A549 (cell line): Measurements from ENCODE around the gene DGLUCY. TPM values are rescaled to one million over a fixed set of nuclear protein-coding genes. Genes with fewer than 3 reads are reported as not detected.

Experiments used
- ATAC-seq, 2 experiments: fragments of 200-7000 bp in 1 of 2; fragments of >200 bp in 1 of 2; cut with Nextera tagmentation in 1 of 2; cut with Tn5 transposase in 1 of 2; 3 replicates each; pipeline versions ENCODE4 v1.8.0 to v1.9.1; 2018 to 2020; ENCODE audit warnings: mild to moderate bottlenecking in 1 of 2, moderate library complexity in 1 of 2
- CTCF ChIA-PET: fragments of 300-600 bp; sonication (Branson Sonifier 250); formaldehyde crosslinking; extraction: SDS; loops from one replicate; lab custom pipeline; 2021; ENCODE audit warnings: antibody characterized with exemption, inconsistent platforms; lab: Yijun Ruan, JAX
- POLR2A ChIA-PET: fragments of 350-600 bp; formaldehyde crosslinking; extraction: SDS; loops from one replicate; lab custom pipeline; 2021; ENCODE audit warnings: antibody characterized with exemption, inconsistent platforms; lab: Yijun Ruan, JAX
- DNase-seq, 2 experiments: peaks; one replicate each; pipeline versions ENCODE4 v3.0.0 to v3.0.0-alpha.2; 2011 to 2016; ENCODE audit warnings: low read depth in 1 of 2, low spot score in 1 of 2
- FAIRE-seq: peaks from 2 replicates; lab custom pipeline; 2011; peaks lifted over from hg19 to GRCh38; lab: Jason Lieb, UNC
- H3K27ac ChIP-seq, 2 experiments: fragments of >200 bp; sonication (Bioruptor Twin); formaldehyde crosslinking; 3 replicates each; pipeline ENCODE4 v1.5.1; 2016 to 2017
- H3K4me1 ChIP-seq: fragments of >200 bp; sonication (Bioruptor Twin); formaldehyde crosslinking; 3 replicates; pipeline ENCODE4 v1.6.1; 2016
- H3K4me2 ChIP-seq: fragments of >200 bp; sonication (Bioruptor Twin); formaldehyde crosslinking; 3 replicates; pipeline ENCODE4 v1.6.1; 2016
- H3K4me3 ChIP-seq: fragments of >200 bp; sonication (Bioruptor Twin); formaldehyde crosslinking; 3 replicates; pipeline ENCODE4 v1.5.1; 2016
- H3K9me3 ChIP-seq: fragments of >200 bp; sonication (Bioruptor Twin); formaldehyde crosslinking; 3 replicates; pipeline ENCODE4 v1.6.1; 2016
- CTCF ChIP-seq: fragments of >200 bp; sonication (Bioruptor Twin); formaldehyde crosslinking; IDR thresholded peaks from 3 replicates; pipeline ENCODE4 v1.5.1; 2016
- ELK1 ChIP-seq: fragments of 150-350 bp; IDR thresholded peaks from 2 replicates; pipeline ENCODE4 v1.6.1; 2014; ENCODE audit warnings: low read depth, mild to moderate bottlenecking, low read length
- EP300 ChIP-seq, 2 experiments: fragments of >200 bp; sonication (Bioruptor Twin); formaldehyde crosslinking; IDR thresholded peaks; 2 replicates in 1 of 2; 3 replicates in 1 of 2; pipeline ENCODE4 v1.6.1; 2016 to 2017
- FOSB ChIP-seq: fragments of 250-450 bp; sonication (Bioruptor Pico); IDR thresholded peaks from 2 replicates; pipeline ENCODE4 v1.5.0; 2020; ENCODE audit warnings: mild to moderate bottlenecking, moderate library complexity
- FOXS1 ChIP-seq: fragments of 250-450 bp; sonication (Bioruptor Pico); IDR thresholded peaks from 2 replicates; pipeline ENCODE4 v1.5.0; 2020; ENCODE audit warnings: mild to moderate bottlenecking, moderate library complexity
- GATA3 ChIP-seq: IDR thresholded peaks from 2 replicates; pipeline ENCODE4 v1.6.1; 2012; ENCODE audit warnings: borderline replicate concordance
- HMGXB4 ChIP-seq: fragments of 250-450 bp; sonication (Bioruptor Pico); IDR thresholded peaks from 2 replicates; pipeline ENCODE4 v1.5.0; 2021; ENCODE audit warnings: mild to moderate bottlenecking, moderate library complexity, borderline replicate concordance
- HOXB5 ChIP-seq: fragments of 250-450 bp; sonication (Bioruptor Pico); IDR thresholded peaks from 2 replicates; pipeline ENCODE4 v1.5.0; 2020; ENCODE audit warnings: mild to moderate bottlenecking, moderate library complexity
- KDM1A ChIP-seq: fragments of 200-600 bp; sonication (generic); IDR thresholded peaks from 2 replicates; pipeline ENCODE4 v1.6.1; 2016; ENCODE audit warnings: low read depth, mild to moderate bottlenecking
- KDM5A ChIP-seq: fragments of 200-600 bp; sonication (generic); IDR thresholded peaks from 2 replicates; pipeline ENCODE4 v1.6.1; 2016; ENCODE audit warnings: antibody characterized with exemption, mild to moderate bottlenecking
- MAFK ChIP-seq: fragments of 450-650 bp; IDR thresholded peaks from 2 replicates; pipeline ENCODE4 v1.6.1; 2014; ENCODE audit not compliant: partially characterized antibody
- MYC ChIP-seq: IDR thresholded peaks from 2 replicates; pipeline ENCODE4 v1.6.1; 2012; ENCODE audit warnings: mild to moderate bottlenecking, inconsistent platforms, low read length, improper control_type of control experiment, borderline replicate concordance
- NFE2L2 ChIP-seq: fragments of 150-350 bp; conservative IDR thresholded peaks from 2 replicates; pipeline ENCODE4 v1.6.1; 2014; ENCODE audit warnings: low read length
- NPAS2 ChIP-seq: fragments of 250-450 bp; sonication (Bioruptor Pico); IDR thresholded peaks from 2 replicates; pipeline ENCODE4 v1.8.0; 2022; ENCODE audit warnings: mild to moderate bottlenecking, moderate library complexity, borderline replicate concordance
- PBX3 ChIP-seq: IDR thresholded peaks from 2 replicates; pipeline ENCODE4 v1.6.1; 2012
- PHF8 ChIP-seq: fragments of 200-600 bp; sonication (generic); IDR thresholded peaks from 2 replicates; pipeline ENCODE4 v1.6.1; 2016; ENCODE audit warnings: low read depth, mild to moderate bottlenecking, antibody characterized with exemption, moderate library complexity, borderline replicate concordance
- POLR2AphosphoS2 ChIP-seq: conservative IDR thresholded peaks from 2 replicates; pipeline ENCODE4 v1.6.1; 2012; ENCODE audit warnings: low read length, improper control_type of control experiment, inconsistent platforms
- SMC3 ChIP-seq: fragments of >200 bp; sonication (Bioruptor Twin); formaldehyde crosslinking; IDR thresholded peaks from 3 replicates; pipeline ENCODE4 v1.6.1; 2018; ENCODE audit warnings: inconsistent platforms
- TFCP2L1 ChIP-seq: fragments of 250-450 bp; sonication (Bioruptor Pico); IDR thresholded peaks from 2 replicates; pipeline ENCODE4 v1.5.0; 2021; ENCODE audit warnings: mild to moderate bottlenecking
- ZFP36 ChIP-seq: fragments of 450-650 bp; IDR thresholded peaks from 2 replicates; pipeline ENCODE4 v1.6.1; 2014; ENCODE audit warnings: borderline replicate concordance; ENCODE audit not compliant: partially characterized antibody
- ZNF302 ChIP-seq: fragments of 250-450 bp; sonication (Bioruptor Pico); IDR thresholded peaks from 2 replicates; pipeline ENCODE4 v1.9.0; 2021; ENCODE audit warnings: inconsistent platforms, mild to moderate bottlenecking, moderate library complexity
- ZSCAN20 ChIP-seq: fragments of 250-450 bp; sonication (Bioruptor Pico); IDR thresholded peaks from 2 replicates; pipeline ENCODE4 v1.8.0; 2022; ENCODE audit warnings: mild to moderate bottlenecking, moderate library complexity
- WGBS: methylation state at CpG from one replicate; pipeline ENCODE4 v1.1.6; 2017; ENCODE audit errors: missing lambda C conversion rate; 5-methylcytosine and 5-hydroxymethylcytosine counted together
- polyA plus RNA-seq, 4 experiments: library from polyadenylated mRNA; depleted of rRNA in 3 of 4; stranded (reverse); fragments of >200 nt; fragmentation: RNase III in 1 of 4; extraction: RNeasy Plus Mini Kit Qiagen cat#74134 plus additional on column Dnase treatment in 1 of 4; gene quantifications; 2 replicates in 3 of 4; 3 replicates in 1 of 4; pipeline ENCODE4 v1.2.3, GENCODE V29; 2011 to 2017

The DGLUCY gene
- polyA plus RNA-seq, 2 of the 4 experiments (the other 2 are of a cell fraction): 14.4 to 17.5 TPM

GRCh38 chr14:91270188-91270587 is 156.3 kb downstream of the DGLUCY start:
- no peak for DNase-seq
- CTCF ChIA-PET: interaction anchor here (0.6 to 5.3 kb wide), 4 partner anchors 12 to 93 kb away, joined by 3 to 24 read pairs (median 6); no protein-coding TSS in a partner anchor
- Histone ChIP-seq H3K4me3 (no peak overlapping the region), H3K4me2 (no peak overlapping the region), H3K4me1 (no peaks in the 10 kb centered on the region), H3K9me3 (no peaks in the 10 kb centered on the region), H3K27ac (no peak overlapping the region)
- no peak for FAIRE-seq
- ATAC-seq: no peak
- WGBS: 92% methylated on average over 6 of the region's 6 CpGs
- TF ChIP-seq CTCF (no peak), SMC3 (no peak), NPAS2 (CRISPR knock-in tag) (no peak), KDM1A (no peak), ZNF302 (CRISPR knock-in tag) (no peak), POLR2AphosphoS2 (no peak), NFE2L2 (no peak), ELK1 (no peak), EP300 (IDR thresholded peaks at IDR 0.05) (no peak), TFCP2L1 (CRISPR knock-in tag) (no peak), ZFP36 (no peak)
- POLR2A ChIA-PET: no interaction called here

GRCh38 chr14:91270619-91271018 is 156.7 kb downstream of the DGLUCY start:
- ATAC-seq: no peak

GRCh38 chr14:91271639-91272038 is 157.8 kb downstream of the DGLUCY start:
- Histone ChIP-seq H3K4me1 (no peaks in the 10 kb centered on the region), H3K4me3 (no peak overlapping the region), H3K27ac (no peak overlapping the region), H3K4me2 (no peak overlapping the region), H3K9me3 (no peaks in the 10 kb centered on the region)
- no peak for ATAC-seq
- TF ChIP-seq FOSB (CRISPR knock-in tag): no peak
- no peak for TF ChIP-seq HMGXB4 (CRISPR knock-in tag)
- TF ChIP-seq ZSCAN20 (CRISPR knock-in tag): no peak
- no peak for TF ChIP-seq KDM5A
- no peak for TF ChIP-seq TFCP2L1 (CRISPR knock-in tag)
- no peak for TF ChIP-seq MYC
- no peak for TF ChIP-seq GATA3
- TF ChIP-seq ZFP36: no peak
- TF ChIP-seq PBX3: no peak
- CTCF ChIA-PET: interaction anchor here (0.7 to 5.3 kb wide), 2 partner anchors 14 to 306 kb away, joined by 3 to 24 read pairs; no protein-coding TSS in a partner anchor
- POLR2A ChIA-PET: no interaction called here
- WGBS: 94% methylated on average over 9 of the region's 9 CpGs
- no peak for FAIRE-seq
- DNase-seq: no peak

More at GRCh38 chr14:91270619-91271018, 156.7 kb downstream of the DGLUCY start:
- POLR2A ChIA-PET: no interaction called here
- TF ChIP-seq PHF8 (no peak), HOXB5 (CRISPR knock-in tag) (no peak), NFE2L2 (no peak), MAFK (no peak), FOXS1 (CRISPR knock-in tag) (no peak)
- 68% methylated on average over 5 of the region's 8 CpGs for WGBS
- H3K4me2 ChIP-seq: no peak overlapping the region
- H3K4me1 ChIP-seq: no peaks in the 10 kb centered on the region
- H3K9me3 ChIP-seq: no peaks in the 10 kb centered on the region
- FAIRE-seq: no peak
- no peak for DNase-seq
- no peak overlapping the region for H3K27ac ChIP-seq
- CTCF ChIA-PET: interaction anchor here (0.6 to 5.3 kb wide), 3 partner anchors 12 to 54 kb away, joined by 3 to 24 read pairs (median 4); no protein-coding TSS in a partner anchor
- H3K4me3 ChIP-seq: no peak overlapping the region
